H1 (cell line): ENCODE measurements around the gene IL1RAP. TPM values are rescaled to one million over a fixed set of nuclear protein-coding genes. Genes with fewer than 3 reads are reported as not detected.

Experiments
- CTCF ChIA-PET: fragments of 300-600 bp; sonication (Branson Sonifier 250); formaldehyde crosslinking; loops from one replicate; lab custom pipeline; 2021; ENCODE audit not compliant: partially characterized antibody; lab: Charles Lee
- POLR2A ChIA-PET: fragments of 300-600 bp; sonication (Branson Sonifier 250); formaldehyde crosslinking; loops from one replicate; lab custom pipeline; 2021; ENCODE audit warnings: inconsistent platforms; ENCODE audit not compliant: partially characterized antibody; lab: Charles Lee
- DNase-seq, 2 experiments: peaks; one replicate each; pipeline versions ENCODE4 v3.0.0 to v3.0.0-alpha.2; 2010 to 2022; ENCODE audit warnings: low spot score in 2 of 2, low read depth in 1 of 2, mixed read lengths in 1 of 2
- FAIRE-seq: peaks from 2 replicates; lab custom pipeline; 2011; peaks lifted over from hg19 to GRCh38; lab: Jason Lieb, UNC
- H2AFZ ChIP-seq: 2 replicates; pipeline ENCODE4 v1.8.1; 2012; ENCODE audit warnings: low read length, inconsistent platforms
- H2AK5ac ChIP-seq: 2 replicates; pipeline ENCODE4 v1.6.1; 2013; ENCODE audit warnings: low read depth, low read length
- H2BK120ac ChIP-seq: replicated peaks from 2 replicates; pipeline ENCODE3; 2013; ENCODE audit warnings: low read depth, low read length, inconsistent platforms
- H2BK12ac ChIP-seq: 2 replicates; pipeline ENCODE4 v1.6.1; 2013; ENCODE audit warnings: low read depth, low read length
- H2BK15ac ChIP-seq: 2 replicates; pipeline ENCODE4 v1.6.1; 2013; ENCODE audit warnings: low read length
- H2BK20ac ChIP-seq: 2 replicates; pipeline ENCODE4 v1.6.1; 2013; ENCODE audit warnings: low read length
- H2BK5ac ChIP-seq: 2 replicates; pipeline ENCODE4 v1.6.1; 2013; ENCODE audit warnings: low read depth, low read length
- H3K14ac ChIP-seq: 2 replicates; pipeline ENCODE4 v1.6.1; 2013; ENCODE audit warnings: inconsistent platforms; ENCODE audit not compliant: insufficient read length
- H3K18ac ChIP-seq: 2 replicates; pipeline ENCODE4 v1.6.1; 2013; ENCODE audit warnings: low read length; ENCODE audit errors: extremely low read depth
- H3K23ac ChIP-seq: 2 replicates; pipeline ENCODE4 v1.6.1; 2013; ENCODE audit warnings: inconsistent platforms; ENCODE audit not compliant: insufficient read length
- H3K23me2 ChIP-seq: 2 replicates; pipeline ENCODE4 v1.6.1; 2013; ENCODE audit warnings: low read depth, low read length
- H3K27ac ChIP-seq: 2 replicates; pipeline ENCODE4 v1.6.1; 2011; ENCODE audit warnings: low read depth, low read length, inconsistent platforms
- H3K27me3 ChIP-seq, 4 experiments: replicated peaks in 1 of 4; 1 replicate in 1 of 4; 2 replicates in 3 of 4; pipeline versions ENCODE4 v1.6.1 to v1.8.1; 2011 to 2013; ENCODE audit warnings: low read length in 3 of 4, mild to moderate bottlenecking in 3 of 4, inconsistent platforms in 2 of 4, mixed read lengths in 2 of 4, moderate library complexity in 1 of 4; ENCODE audit not compliant: control insufficient read depth in 3 of 4, insufficient read depth in 3 of 4; ENCODE audit errors: extremely low read depth in 1 of 4
- H3K36me3 ChIP-seq, 4 experiments: 2 replicates each; pipeline versions ENCODE4 v1.6.1 to v1.8.1; 2011 to 2013; ENCODE audit warnings: mild to moderate bottlenecking in 4 of 4, low read length in 3 of 4, moderate library complexity in 2 of 4, control low read depth in 1 of 4, inconsistent platforms in 1 of 4; ENCODE audit not compliant: insufficient read depth in 4 of 4, control insufficient read depth in 2 of 4
- H3K4ac ChIP-seq: replicated peaks from 2 replicates; pipeline ENCODE3; 2013; ENCODE audit warnings: low read length, low read depth, mixed read lengths, inconsistent platforms; ENCODE audit not compliant: insufficient read length
- H3K4me1 ChIP-seq, 4 experiments: replicated peaks in 1 of 4; 1 replicate in 1 of 4; 2 replicates in 3 of 4; pipeline versions ENCODE4 v1.6.1 to v1.8.1; 2011 to 2013; ENCODE audit warnings: low read length in 3 of 4, inconsistent platforms in 2 of 4, mixed read lengths in 1 of 4; ENCODE audit not compliant: insufficient read depth in 4 of 4, control insufficient read depth in 3 of 4
- H3K4me2 ChIP-seq, 2 experiments: 2 replicates each; pipeline versions ENCODE4 v1.6.1 to v1.8.1; 2011 to 2013; ENCODE audit warnings: low read depth in 2 of 2, low read length in 2 of 2, control low read depth in 1 of 2, inconsistent platforms in 1 of 2, mild to moderate bottlenecking in 1 of 2; ENCODE audit not compliant: insufficient read depth in 1 of 2
- H3K4me3 ChIP-seq, 4 experiments: fragments of 200-600, 300-600 bp in 1 of 4; sonication (generic), shearing (Covaris generic), sonication (Bioruptor Twin) in 1 of 4; 2 replicates each; pipeline versions ENCODE4 v1.5.1 to v1.8.1; 2011 to 2016; ENCODE audit warnings: low read length in 4 of 4, low read depth in 3 of 4, control low read depth in 2 of 4, inconsistent platforms in 2 of 4, mild to moderate bottlenecking in 2 of 4, mixed read lengths in 1 of 4, moderate library complexity in 1 of 4; ENCODE audit not compliant: insufficient read depth in 2 of 4; ENCODE audit errors: extremely low read depth in 1 of 4
- H3K56ac ChIP-seq: replicated peaks from 2 replicates; pipeline ENCODE3; 2013; ENCODE audit warnings: low read depth, mild to moderate bottlenecking, mixed read lengths, low read length, inconsistent platforms; ENCODE audit not compliant: insufficient read length
- H3K79me1 ChIP-seq: 2 replicates; pipeline ENCODE4 v1.6.1; 2013; ENCODE audit warnings: low read depth, low read length, control low read depth
- H3K79me2 ChIP-seq, 2 experiments: 2 replicates each; pipeline versions ENCODE4 v1.6.1 to v1.8.1; 2012 to 2013; ENCODE audit warnings: low read length in 2 of 2, mild to moderate bottlenecking in 2 of 2, inconsistent platforms in 1 of 2; ENCODE audit not compliant: insufficient read depth in 2 of 2, control insufficient read depth in 1 of 2
- H3K9ac ChIP-seq, 4 experiments: replicated peaks in 1 of 4; 1 replicate in 1 of 4; 2 replicates in 3 of 4; pipeline versions ENCODE4 v1.6.1 to v1.8.1; 2011 to 2013; ENCODE audit warnings: low read depth in 3 of 4, low read length in 3 of 4, control low read depth in 2 of 4, mild to moderate bottlenecking in 2 of 4, moderate library complexity in 2 of 4, inconsistent platforms in 1 of 4; ENCODE audit errors: extremely low read depth in 1 of 4
- H3K9me3 ChIP-seq, 2 experiments: 2 replicates each; pipeline versions ENCODE4 v1.6.1 to v1.8.1; 2012 to 2013; ENCODE audit warnings: mild to moderate bottlenecking in 2 of 2, moderate library complexity in 2 of 2, control low read depth in 1 of 2, inconsistent platforms in 1 of 2, low read depth in 1 of 2, low read length in 1 of 2, mixed read lengths in 1 of 2; ENCODE audit not compliant: insufficient read depth in 2 of 2
- H4K20me1 ChIP-seq, 2 experiments: replicated peaks in 1 of 2; 2 replicates each; pipeline versions ENCODE3 to v1.8.1; 2011 to 2013; ENCODE audit warnings: inconsistent platforms in 2 of 2, low read length in 2 of 2, mild to moderate bottlenecking in 1 of 2; ENCODE audit not compliant: insufficient read depth in 2 of 2, control insufficient read depth in 1 of 2
- H4K5ac ChIP-seq: 2 replicates; pipeline ENCODE4 v1.6.1; 2013; ENCODE audit warnings: low read length, low read depth, mixed read lengths, inconsistent platforms; ENCODE audit not compliant: insufficient read length
- H4K8ac ChIP-seq: 2 replicates; pipeline ENCODE4 v1.8.0; 2013; ENCODE audit warnings: mild to moderate bottlenecking, moderate library complexity, low read length, inconsistent platforms; ENCODE audit not compliant: insufficient read depth; ENCODE audit errors: extremely low read depth
- H4K91ac ChIP-seq: replicated peaks from 2 replicates; pipeline ENCODE3; 2013; ENCODE audit warnings: low read length, mixed read lengths, inconsistent platforms; ENCODE audit not compliant: insufficient read length
- ASH2L ChIP-seq: fragments of 200-600, 300-600 bp; sonication (generic); IDR thresholded peaks from one replicate; pipeline ENCODE4 v1.7.1; 2017; ENCODE audit warnings: low read length
- ATF3 ChIP-seq: IDR thresholded peaks from 2 replicates; pipeline ENCODE4 v1.6.1; 2011; ENCODE audit warnings: low read depth, mild to moderate bottlenecking, low read length; ENCODE audit not compliant: insufficient read depth
- BACH1 ChIP-seq: IDR thresholded peaks from 2 replicates; pipeline ENCODE4 v1.6.1; 2012; ENCODE audit warnings: low read length, improper control_type of control experiment
- CBX8 ChIP-seq: fragments of 300-800, 300-1000 bp; sonication (generic); IDR thresholded peaks from 2 replicates; pipeline ENCODE4 v1.7.1; 2016; ENCODE audit warnings: low read depth, low read length, borderline replicate concordance
- EZH2 ChIP-seq: fragments of 200-600 bp; sonication (generic); IDR thresholded peaks from 2 replicates; pipeline ENCODE4 v1.7.1; 2012; ENCODE audit warnings: low read depth, mild to moderate bottlenecking, moderate library complexity, low read length, inconsistent platforms; ENCODE audit not compliant: severe bottlenecking
- FOSL1 ChIP-seq: IDR thresholded peaks from 2 replicates; pipeline ENCODE4 v1.6.1; 2011; ENCODE audit warnings: mild to moderate bottlenecking, low read depth, low read length, moderate library complexity; ENCODE audit not compliant: insufficient read depth
- GTF2F1 ChIP-seq: IDR thresholded peaks from 2 replicates; pipeline ENCODE4 v1.6.1; 2012; ENCODE audit warnings: low read depth, low read length, improper control_type of control experiment, borderline replicate concordance
- KDM5A ChIP-seq: fragments of 200-600 bp; IDR thresholded peaks from 2 replicates; pipeline ENCODE4 v1.7.1; 2012; ENCODE audit warnings: mild to moderate bottlenecking, low read length, inconsistent platforms, mixed read lengths
- NANOG ChIP-seq: IDR thresholded peaks from 2 replicates; pipeline ENCODE4 v1.6.1; 2011; ENCODE audit warnings: low read length, low read depth, mild to moderate bottlenecking, inconsistent platforms; ENCODE audit not compliant: insufficient read depth, poor library complexity, severe bottlenecking
- RBBP5 ChIP-seq: IDR thresholded peaks from 2 replicates; pipeline ENCODE4 v1.7.1; 2012; ENCODE audit warnings: low read depth, mild to moderate bottlenecking, inconsistent platforms, low read length, moderate library complexity, borderline replicate concordance
- RFX5 ChIP-seq: IDR thresholded peaks from 2 replicates; pipeline ENCODE4 v1.6.1; 2011; ENCODE audit warnings: low read depth, low read length, improper control_type of control experiment, borderline replicate concordance
- SAP30 ChIP-seq: fragments of 300-600 bp; sonication (generic); IDR thresholded peaks from 2 replicates; pipeline ENCODE4 v1.7.1; 2012; ENCODE audit warnings: low read length, moderate library complexity, mild to moderate bottlenecking, inconsistent platforms; ENCODE audit not compliant: insufficient read depth, insufficient replicate concordance
- TAF7 ChIP-seq: optimal IDR thresholded peaks from 2 replicates; pipeline ENCODE3; 2011; ENCODE audit warnings: low read depth, mild to moderate bottlenecking, inconsistent platforms, low read length, moderate library complexity, borderline replicate concordance
- WGBS, 2 experiments: shearing (Covaris generic) in 1 of 2; methylation state at CpG; one replicate each; pipeline versions ENCODE4 v1.1.6 to v1.1.7; 2013 to 2015; ENCODE audit warnings: low lambda C conversion rate in 2 of 2, mixed read lengths in 2 of 2, inconsistent platforms in 1 of 2, low coverage in 1 of 2, missing lambda C conversion rate in 1 of 2; ENCODE audit not compliant: insufficient replicate concordance in 2 of 2, insufficient coverage in 1 of 2, insufficient read length in 1 of 2; ENCODE audit errors: extremely low coverage in 1 of 2, missing lambda C conversion rate in 1 of 2; 5-methylcytosine and 5-hydroxymethylcytosine counted together
- polyA plus RNA-seq, 7 experiments: library from polyadenylated mRNA; depleted of rRNA in 3 of 7; stranded (reverse) in 5 of 7; unstranded in 2 of 7; fragments of >200 nt in 5 of 7; fragments of 200-250 nt in 2 of 7; gene quantifications; 1 replicate in 5 of 7; 2 replicates in 1 of 7; 4 replicates in 1 of 7; pipeline versions ENCODE4 v1.2.1 to v1.2.3, GENCODE V29; 2011 to 2013; ENCODE audit warnings: missing spikeins in 2 of 7, mixed read lengths in 2 of 7
- total RNA-seq: library from RNA; stranded (reverse); fragmentation: NEBNext Ultra II Directional; extraction: Animal tissue kit (Norgen Biotek cat#: 25700); gene quantifications from 2 replicates; pipeline ENCODE4 v1.2.1, GENCODE V29; 2021

The IL1RAP gene
- total and polyA plus RNA-seq, 2 of the 8 experiments (the other 6 are each of a cell fraction or from before 2014, with no cell fraction given) = 2.4 to 3.9 TPM

- Histone ChIP-seq H4K5ac (no peak overlapping the region), H3K14ac (no peak overlapping the region), H2AK5ac (no peak overlapping the region), H3K4me2 (no peak overlapping the region), H4K8ac (no peak overlapping the region), H3K18ac (no peak overlapping the region), H3K4ac (no peak overlapping the region), H2BK120ac (no peak overlapping the region), H3K9ac (no peak overlapping the region), H3K23ac (no peak overlapping the region), H3K23me2 (no peaks in the 10 kb centered on the region; the same call in 1 of the 2 replicates), H4K91ac (no peak overlapping the region), H4K20me1 (no peaks in the 10 kb centered on the region), H2BK5ac (no peak overlapping the region), H3K4me1 (no peaks in the 10 kb centered on the region), H2BK15ac (no peak overlapping the region), H3K27me3 (no peaks in the 10 kb centered on the region), H3K9me3 (0 out of 4 replicates have a peak, but pooled peaks cover 0 to 4% of the 10 kb centered on the region in 2 experiments), H3K79me1 (no peaks in the 10 kb centered on the region), H2AFZ (no peak overlapping the region), H2BK12ac (no peak overlapping the region), H3K36me3 (no peaks in the 10 kb centered on the region), H2BK20ac (no peak overlapping the region), H3K79me2 (no peaks in the 10 kb centered on the region), H3K56ac (no peak overlapping the region), H3K4me3 (no peak overlapping the region), H3K27ac (no peak overlapping the region)
- CTCF ChIA-PET = interaction anchor here (0.5 to 1.6 kb wide), 3 partner anchors 20 to 50 kb away, joined by 3 to 6 read pairs (median 4); no protein-coding TSS in a partner anchor
- 97% methylated on average over 3 of the region's 3 CpGs; no CpG with 5 or more reads in 1 of the 2 experiments for WGBS, 2 experiments
- no peak for FAIRE-seq
- POLR2A ChIA-PET = no interaction called here
- DNase-seq = no peak
- TF ChIP-seq KDM5A = no peak
- no peak for TF ChIP-seq CBX8
- no peak for TF ChIP-seq ASH2L
- no peak for TF ChIP-seq ATF3
- no peak for TF ChIP-seq SAP30
- TF ChIP-seq FOSL1 = no peak
- TF ChIP-seq BACH1 = no peak
- no peak for TF ChIP-seq GTF2F1
- TF ChIP-seq TAF7 = no peak
- no peak for TF ChIP-seq RFX5
- no peak for TF ChIP-seq EZH2
- no peak for TF ChIP-seq RBBP5
- TF ChIP-seq NANOG = no peak
Observed at GRCh38 chr3:190676481-190676880, 162.6 kb downstream of the IL1RAP start.
